HL-60/S4 treated with phorbol 12-myristate 13-acetate at 8.2 ng/mL for 4 days and 3 days (cell line): ENCODE measurements around the gene OR5B2.
"Not testable (repeated sequence)": the region's sequence is repeated elsewhere in the genome, so short reads cannot be mapped to it uniquely, and the experiment has no call there.

Experiments
- in situ Hi-C: fragments of 300-500 bp; cut with MboI; formaldehyde crosslinking; loops from 2 replicates; pipeline ENCODE4 v1.15.0; 2022; ENCODE audit warnings: low sequenced_read_pairs

Gene OR5B2

GRCh38 chr11:58428021-58428420 lies at the start of gene OR5B2:
TSS of gene OR5B2 (minus strand) at chr11:58428121. CDS start at chr11:58423261, 4,860 bp downstream.
- in situ Hi-C loops, result no loop called here

DNA sequence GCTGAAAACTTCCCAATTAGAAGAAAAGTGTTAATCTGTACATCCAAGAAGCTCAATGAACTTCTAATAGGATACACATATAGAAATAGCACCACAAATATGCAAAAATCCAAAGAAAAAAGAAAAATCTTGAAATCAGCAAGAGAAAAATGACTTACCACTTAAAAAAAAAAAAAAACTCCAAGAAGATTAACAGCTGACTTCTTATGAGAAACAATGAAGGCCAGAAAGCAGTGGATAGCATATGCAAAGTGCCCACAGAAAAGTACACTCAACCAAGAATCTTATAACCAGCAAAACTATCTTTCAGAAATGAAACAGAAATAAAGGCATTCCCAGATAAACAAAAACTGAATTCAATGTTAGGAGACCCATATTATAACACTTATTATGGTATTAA lies 44.0 kb upstream of the OR5B2 start:
- in situ Hi-C loops, result no loop called here

GRCh38 chr11:58466293-58466692 lies 38.4 kb upstream of the OR5B2 start:
- in situ Hi-C loops, result no loop called here

GRCh38 chr11:58465690-58466089 lies 37.8 kb upstream of the OR5B2 start:
- in situ Hi-C loops, result no loop called here

GRCh38 chr11:58451585-58451984 lies 23.7 kb upstream of the OR5B2 start:
- in situ Hi-C loops, result no loop called here

DNA sequence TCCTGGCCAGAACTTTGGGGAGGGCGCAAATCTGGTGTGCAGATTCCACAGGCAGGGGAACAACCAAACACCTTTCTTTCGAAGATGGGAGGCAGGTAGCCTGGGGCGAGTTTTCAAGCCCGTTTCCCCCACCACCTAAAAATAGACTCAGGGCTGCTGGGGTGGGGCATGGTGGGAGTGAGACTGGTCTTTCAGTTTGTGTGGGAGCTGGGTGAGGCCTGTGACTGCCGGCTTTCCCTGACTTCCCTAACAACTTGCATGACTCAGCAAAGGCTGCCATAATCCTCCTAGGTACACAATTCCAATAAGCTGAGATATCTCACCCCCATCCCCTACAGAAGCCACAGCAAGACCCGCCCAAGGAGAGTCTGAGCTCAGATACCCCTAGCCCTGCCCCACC lies 18.4 kb upstream of the OR5B2 start:
- in situ Hi-C loops, result no loop called here

DNA sequence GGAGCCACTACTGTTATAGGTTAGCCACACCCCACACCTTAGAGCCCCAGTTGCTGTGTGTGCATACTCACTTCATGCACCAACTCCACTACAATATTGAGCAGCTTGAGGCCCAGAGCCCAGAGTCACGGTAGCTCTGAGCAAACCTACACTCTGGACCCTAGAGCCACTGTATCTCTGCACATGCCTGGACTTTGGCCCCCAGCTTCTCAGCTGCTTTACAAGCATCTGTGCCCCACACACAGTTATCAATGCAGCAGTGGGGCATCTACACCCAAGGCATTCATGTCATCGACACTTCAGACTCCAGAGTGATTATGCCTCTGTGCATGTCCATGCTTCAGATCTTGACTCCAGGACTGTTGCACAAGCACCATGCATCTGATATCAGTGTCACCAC lies 16.4 kb upstream of the OR5B2 start:
- in situ Hi-C loops, result no loop called here

GRCh38 chr11:58442136-58442535 lies 14.2 kb upstream of the OR5B2 start, which contains the start of gene OR5B12:
TSS of gene OR5B12 (minus strand) at chr11:58442236. CDS start at chr11:58440151, 2,085 bp downstream.
- in situ Hi-C loops, result no loop called here

DNA sequence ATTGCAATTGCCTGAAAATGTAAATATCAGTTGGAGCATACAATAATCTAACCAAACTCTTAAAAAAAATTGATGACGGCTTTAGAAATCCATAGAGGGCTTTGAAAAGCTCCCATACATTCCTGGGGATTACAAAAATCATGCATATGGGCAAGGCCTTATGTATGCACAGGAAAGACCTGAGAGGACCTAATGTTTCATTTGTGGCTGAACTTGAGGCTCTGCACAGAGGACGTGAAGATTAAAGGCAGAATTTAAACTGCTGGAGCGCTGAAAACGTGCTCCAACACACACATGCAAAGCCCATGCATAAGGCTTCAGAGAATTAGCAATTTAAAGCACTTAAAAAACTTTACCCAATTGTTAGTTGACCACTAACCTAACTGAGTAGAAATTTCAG lies 10.6 kb upstream of the OR5B2 start:
- in situ Hi-C loops, result no loop called here

GRCh38 chr11:58434217-58434616 lies 6.3 kb upstream of the OR5B2 start:
- in situ Hi-C loops, result no loop called here

GRCh38 chr11:58433638-58434203 lies 5.8 kb upstream of the OR5B2 start:
- in situ Hi-C loops, result no loop called here

- in situ Hi-C loops, result no loop called here
Measured at GRCh38 chr11:58429273-58429672, 1.4 kb upstream of the OR5B2 start.

DNA sequence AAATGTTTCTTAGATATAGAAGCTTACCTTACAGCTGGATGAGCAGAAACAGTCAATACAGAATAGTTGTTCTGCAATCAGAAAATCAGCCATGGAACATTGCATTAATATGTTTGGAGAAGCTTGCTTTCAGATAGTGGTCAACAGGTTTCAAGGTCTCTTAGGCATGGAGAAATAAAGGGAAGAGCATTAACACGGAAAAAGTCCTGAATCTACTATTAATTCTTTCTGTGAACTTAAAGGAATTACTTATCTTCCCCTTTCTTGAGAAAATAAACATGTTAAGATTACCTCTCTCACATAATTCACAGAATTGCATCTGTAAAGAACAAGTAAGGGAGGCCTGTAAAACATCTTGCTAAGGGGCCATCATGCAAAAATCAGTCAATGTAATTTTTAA lies 21.1 kb downstream of the OR5B2 start, which contains the start of gene OR5B3:
OR5B3 (minus strand) TSS at position 101 of the 400 bp plus-strand sequence. CDS start 3,465 bp downstream, outside the sequence.
- in situ Hi-C loops, result no loop called here

DNA sequence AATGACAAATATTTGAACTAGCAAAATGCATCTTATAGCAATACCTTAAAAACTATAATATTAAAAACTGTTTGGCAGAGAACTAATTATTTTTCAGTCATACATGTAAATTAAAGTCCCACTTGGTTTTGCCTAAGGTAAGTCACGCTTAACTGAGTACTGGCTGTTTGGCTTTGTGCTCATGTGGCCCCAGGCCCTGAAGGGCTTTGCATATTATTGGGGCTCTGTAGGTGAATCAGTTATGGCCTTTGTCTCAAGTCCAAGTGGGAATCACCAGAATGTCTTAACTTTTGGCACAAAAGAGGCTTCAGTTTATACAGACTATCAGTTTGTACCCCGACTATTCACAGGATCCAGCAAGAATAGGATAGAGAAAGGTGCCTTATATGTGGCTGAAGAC lies 28.3 kb downstream of the OR5B2 start:
- in situ Hi-C loops, result not testable (repeated sequence)

DNA sequence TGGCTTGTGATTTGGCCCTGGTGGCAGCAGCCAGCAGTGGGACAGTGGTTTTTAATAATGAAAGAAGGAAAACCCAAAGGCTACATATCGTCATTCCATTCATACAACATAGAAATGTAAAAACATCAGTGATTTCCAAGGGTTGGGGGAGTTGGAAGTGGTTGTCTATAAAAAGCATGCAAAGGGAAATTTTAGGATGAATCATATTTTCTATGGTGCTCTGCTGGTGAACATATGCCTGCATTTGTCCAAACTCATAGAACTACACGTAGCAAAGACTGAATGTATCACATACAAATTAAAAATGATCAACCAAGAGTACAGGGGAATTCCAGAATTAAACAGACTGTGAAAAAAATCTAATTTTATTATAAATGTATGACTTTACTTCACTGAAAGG lies 32.3 kb downstream of the OR5B2 start:
- in situ Hi-C loops, result no loop called here

DNA sequence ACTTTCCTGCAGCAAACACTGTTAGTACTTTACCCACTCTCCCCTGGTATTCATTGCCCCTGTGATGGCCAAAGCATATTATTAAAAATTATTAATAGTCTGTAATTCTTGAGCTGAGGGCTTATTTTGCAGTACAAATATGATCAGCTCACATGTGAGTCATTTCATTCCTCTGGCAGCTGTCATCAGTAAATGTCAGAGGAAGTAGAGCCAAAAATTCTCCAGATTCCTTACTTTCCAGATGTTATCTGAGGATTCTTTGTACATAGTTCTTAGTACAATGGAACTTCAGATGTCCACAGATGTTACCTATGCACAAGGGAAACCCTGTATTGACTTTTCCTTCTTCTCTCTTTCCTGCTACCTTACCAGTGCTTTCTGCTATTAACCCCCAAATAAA lies 33.7 kb downstream of the OR5B2 start:
- in situ Hi-C loops, result no loop called here

- in situ Hi-C loops, result no loop called here
Measured at GRCh38 chr11:58392746-58393145, 35.2 kb downstream of the OR5B2 start.

- in situ Hi-C loops, result no loop called here
Measured at GRCh38 chr11:58391879-58392278, 36.0 kb downstream of the OR5B2 start.

DNA sequence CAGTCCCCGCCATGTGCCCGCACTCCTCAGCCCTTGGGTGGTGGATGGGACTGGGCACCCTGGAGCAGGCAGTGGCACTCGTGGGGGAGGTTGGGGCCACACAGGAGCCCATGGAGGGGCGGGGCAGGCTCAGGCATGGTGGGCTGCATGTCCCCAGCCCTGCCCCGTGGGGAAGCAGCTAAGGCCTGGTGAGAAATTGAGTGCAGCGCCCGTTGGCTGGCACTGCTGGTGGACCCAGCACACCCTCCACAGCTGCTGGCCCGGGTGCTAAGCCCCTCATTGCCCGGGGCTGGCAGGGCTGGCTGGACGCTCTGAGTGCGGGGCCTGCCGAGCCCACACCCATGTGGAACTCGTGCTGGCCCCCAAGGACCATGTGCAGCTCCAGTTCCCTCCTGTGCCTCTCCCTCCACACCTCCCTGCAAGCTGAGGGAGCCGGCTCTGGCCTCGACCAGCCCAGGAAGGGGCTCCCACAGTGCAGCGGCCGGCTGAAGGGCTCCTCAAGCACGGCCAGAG lies 37.3 kb downstream of the OR5B2 start:
- in situ Hi-C loops, result no loop called here
